Activated naive CD4-positive, alpha-beta T cell treated with anti-CD3 and anti-CD28 coated beads, Interleukin-2, amount 50 U/mL, for 72 hours (primary cell): ENCODE results near the gene BIK. TPM values are rescaled to one million over a fixed set of nuclear protein-coding genes. Genes with fewer than 3 reads are reported as not detected.
A peak's percentile ranks its signal among the peaks of the same experiment; 100 is the strongest.

Experiments
- ATAC-seq, 2 donors: fragments of 150-1000 bp; cut with Tn5 transposase; 2 replicates each; pipeline ENCODE4 v1.10.0; 2021; ENCODE audit warnings: mild to moderate bottlenecking in 2 of 2, moderate library complexity in 2 of 2
- DNase-seq, 2 donors: peaks; one replicate each; pipeline ENCODE4 v3.0.0; 2021 to 2022; ENCODE audit warnings: low spot score in 2 of 2
- H3K27ac Mint-ChIP-seq, 2 donors: one replicate each; pipeline ENCODE4 v1.8.0; 2022; ENCODE audit warnings: mild to moderate bottlenecking in 2 of 2, mixed read lengths in 2 of 2
- H3K36me3 Mint-ChIP-seq, 2 donors: one replicate each; pipeline ENCODE4 v1.8.0; 2022; ENCODE audit warnings: mixed read lengths in 2 of 2
- H3K9me3 Mint-ChIP-seq, 2 donors: one replicate each; pipeline ENCODE4 v1.8.0; 2022; ENCODE audit warnings: mixed read lengths in 2 of 2
- total RNA-seq, 2 donors: library from RNA; stranded (reverse); gene quantifications; one replicate each; pipeline ENCODE4 v1.2.3, GENCODE V29; 2022

Gene BIK
- total RNA-seq, 2 donors from 2014 or later: 0.98 to 1.4 TPM

DNA sequence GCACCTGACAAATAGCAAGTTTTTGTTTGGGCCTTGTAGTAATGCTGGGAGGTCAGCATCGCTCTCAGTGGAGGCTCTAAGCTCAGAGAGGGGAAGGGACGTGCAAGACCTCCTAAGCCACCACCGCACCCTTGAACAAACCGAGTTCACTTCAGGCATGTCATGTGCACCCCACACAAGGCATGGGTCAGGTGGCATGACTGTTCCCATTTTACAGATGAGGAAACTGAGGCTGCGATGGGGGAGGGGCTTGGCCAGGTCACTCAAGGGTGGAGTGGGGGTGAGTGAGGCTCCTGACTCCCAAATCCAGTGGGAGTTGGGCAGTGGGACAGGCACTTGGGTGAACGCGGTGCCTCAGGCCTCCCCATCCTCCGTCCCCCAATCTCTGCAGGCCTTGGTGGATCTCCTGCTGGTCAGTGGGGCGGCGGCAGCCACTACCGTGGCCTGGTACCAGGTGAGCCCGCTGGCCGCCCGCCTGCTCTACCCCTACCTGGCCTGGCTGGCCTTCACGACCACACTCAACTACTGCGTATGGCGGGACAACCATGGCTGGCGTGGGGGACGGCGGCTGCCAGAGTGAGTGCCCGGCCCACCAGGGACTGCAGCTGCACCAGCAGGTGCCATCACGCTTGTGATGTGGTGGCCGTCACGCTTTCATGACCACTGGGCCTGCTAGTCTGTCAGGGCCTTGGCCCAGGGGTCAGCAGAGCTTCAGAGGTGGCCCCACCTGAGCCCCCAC is 52.0 kb downstream of the BIK start:
- Mint-ChIP-seq H3K9me3 (no peaks in the 10 kb centered on the region), H3K27ac (no peak overlapping the region), H3K36me3 (no peaks in the 10 kb centered on the region)
- DNase-seq: no peak
- ATAC-seq: no peak

DNA sequence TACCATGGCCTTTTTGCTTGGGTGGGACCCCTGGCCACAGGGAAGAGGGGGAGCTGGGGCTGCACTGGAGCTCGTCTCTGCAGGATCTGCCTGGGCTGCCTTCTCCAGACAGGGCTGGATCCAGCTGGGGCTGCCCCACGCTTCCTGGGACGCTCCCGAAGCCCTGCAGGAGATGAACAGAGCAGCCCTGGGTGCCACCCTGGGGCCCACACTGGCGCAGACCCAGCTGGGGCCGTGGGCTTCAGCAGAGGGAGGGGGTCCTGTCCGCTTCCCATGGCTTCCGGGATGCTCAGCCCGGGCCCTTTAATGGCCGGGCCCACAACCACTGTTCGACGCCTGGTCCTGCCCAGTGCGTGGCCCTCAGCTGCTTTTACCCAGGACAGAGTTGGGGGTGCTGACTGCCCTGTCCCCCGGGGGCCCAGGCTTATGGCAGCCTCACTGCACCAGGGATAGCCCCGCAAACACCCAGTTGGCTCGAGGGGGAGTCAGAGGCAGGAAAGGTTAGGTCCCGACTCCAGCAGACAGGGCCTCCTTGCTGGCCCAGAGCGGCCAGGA is 52.8 kb downstream of the BIK start:
- no peak for ATAC-seq
- Mint-ChIP-seq H3K36me3 (no peaks in the 10 kb centered on the region), H3K9me3 (no peaks in the 10 kb centered on the region), H3K27ac (no peak overlapping the region)
- no peak for DNase-seq

DNA sequence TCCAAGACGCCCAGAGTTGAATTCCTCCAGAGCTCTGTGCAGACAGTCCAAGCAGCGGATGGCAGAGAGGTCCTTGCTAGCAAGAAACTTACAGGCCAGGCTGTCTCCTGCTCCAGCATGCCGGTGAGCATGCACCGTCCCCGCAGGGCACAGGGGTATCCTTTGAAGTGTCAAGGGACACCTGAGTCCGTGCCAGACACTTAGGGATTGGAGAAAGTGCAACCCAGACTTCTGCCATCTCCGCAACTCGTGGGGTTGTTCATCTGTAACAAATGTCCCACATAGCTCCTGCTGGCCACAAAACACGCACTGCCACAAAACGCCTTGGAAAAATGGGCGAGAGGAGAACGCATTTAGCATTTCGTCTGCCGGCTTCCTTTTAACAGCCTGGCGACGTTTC is 54.1 kb downstream of the BIK start:
- Mint-ChIP-seq H3K36me3 (no peaks in the 10 kb centered on the region), H3K27ac (peak overlapping the region in 1 of 2 donors; percentile 22), H3K9me3 (no peaks in the 10 kb centered on the region)
- DNase-seq (no peak), ATAC-seq (no peak)

DNA sequence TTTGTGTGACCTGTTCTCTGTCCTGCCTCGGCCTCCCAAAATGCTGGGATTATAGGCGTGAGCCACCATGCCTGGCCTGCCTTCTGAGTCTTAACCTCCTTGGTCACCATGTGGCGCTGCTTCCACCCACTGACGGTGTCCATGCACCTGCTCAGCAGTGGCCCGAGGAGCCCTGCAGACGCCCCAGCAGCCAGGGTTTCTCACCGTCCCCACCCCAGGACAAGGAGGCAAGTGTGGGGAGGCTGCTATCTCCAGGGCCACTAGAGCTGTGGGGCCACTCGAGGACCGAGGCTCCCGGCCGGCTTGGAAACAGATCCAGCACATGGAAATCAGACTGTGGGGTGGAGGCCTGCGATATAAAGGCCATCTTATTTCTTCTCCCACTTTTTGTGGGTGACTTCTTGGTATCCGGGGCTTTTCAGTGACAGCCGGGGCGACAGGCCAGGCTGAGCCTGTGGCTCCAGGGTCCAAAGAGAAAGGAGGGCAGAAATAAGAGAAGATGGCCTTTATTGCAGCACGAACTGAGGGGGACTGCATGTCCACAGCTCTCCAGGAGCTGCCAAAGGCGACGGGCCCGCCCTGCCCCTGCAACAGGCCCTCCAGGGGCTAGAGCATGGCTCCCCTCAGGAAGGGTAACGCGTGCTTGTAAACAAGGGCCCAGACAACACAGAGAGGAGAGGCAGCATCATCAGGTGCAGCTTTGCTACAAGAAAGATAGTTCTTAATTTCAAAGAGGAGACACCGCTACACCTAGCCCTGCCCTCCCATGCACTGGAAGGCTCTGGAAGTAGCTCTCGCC is 55.8 kb downstream of the BIK start:
- no peaks in the 10 kb centered on the region for H3K36me3 Mint-ChIP-seq
- no peaks in the 10 kb centered on the region for H3K9me3 Mint-ChIP-seq
- H3K27ac Mint-ChIP-seq: peak overlapping the region; percentile 47 to 53

DNA sequence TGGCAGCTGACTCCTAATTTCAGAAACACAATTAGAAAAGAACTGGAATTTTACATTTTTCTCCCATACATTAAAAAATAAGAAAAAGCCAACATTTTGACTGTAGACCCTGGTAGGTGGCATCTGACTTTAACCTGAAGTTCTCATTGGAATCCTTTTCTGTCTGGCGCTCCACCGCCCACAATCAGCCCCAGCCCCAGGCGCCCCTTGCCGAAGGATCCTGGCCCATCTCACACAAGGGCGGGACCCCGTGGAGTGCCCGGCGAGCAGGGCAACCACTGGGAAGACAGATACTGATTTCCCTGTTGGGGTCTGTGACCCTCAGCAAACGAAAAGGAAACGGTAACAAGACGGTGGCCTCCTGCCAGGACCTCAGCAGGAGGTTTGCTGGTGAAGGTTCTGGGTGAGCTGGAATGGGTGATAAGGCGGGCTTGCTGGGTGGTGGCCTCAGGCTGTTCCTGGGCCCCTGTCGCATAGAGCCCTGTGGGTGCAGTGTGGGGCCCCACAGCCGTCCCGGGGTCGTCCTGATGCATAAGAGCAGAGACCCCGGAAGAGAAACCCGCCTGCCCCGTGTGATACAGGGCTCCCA is 56.5 kb downstream of the BIK start:
- DNase-seq (no peak), ATAC-seq (no peak)
- no peaks in the 10 kb centered on the region for H3K9me3 Mint-ChIP-seq
- H3K27ac Mint-ChIP-seq: no peak overlapping the region
- H3K36me3 Mint-ChIP-seq: no peaks in the 10 kb centered on the region

More for the DNA sequence above, 55.8 kb downstream of the BIK start:
- ATAC-seq: no peak
- no peak for DNase-seq

DNA sequence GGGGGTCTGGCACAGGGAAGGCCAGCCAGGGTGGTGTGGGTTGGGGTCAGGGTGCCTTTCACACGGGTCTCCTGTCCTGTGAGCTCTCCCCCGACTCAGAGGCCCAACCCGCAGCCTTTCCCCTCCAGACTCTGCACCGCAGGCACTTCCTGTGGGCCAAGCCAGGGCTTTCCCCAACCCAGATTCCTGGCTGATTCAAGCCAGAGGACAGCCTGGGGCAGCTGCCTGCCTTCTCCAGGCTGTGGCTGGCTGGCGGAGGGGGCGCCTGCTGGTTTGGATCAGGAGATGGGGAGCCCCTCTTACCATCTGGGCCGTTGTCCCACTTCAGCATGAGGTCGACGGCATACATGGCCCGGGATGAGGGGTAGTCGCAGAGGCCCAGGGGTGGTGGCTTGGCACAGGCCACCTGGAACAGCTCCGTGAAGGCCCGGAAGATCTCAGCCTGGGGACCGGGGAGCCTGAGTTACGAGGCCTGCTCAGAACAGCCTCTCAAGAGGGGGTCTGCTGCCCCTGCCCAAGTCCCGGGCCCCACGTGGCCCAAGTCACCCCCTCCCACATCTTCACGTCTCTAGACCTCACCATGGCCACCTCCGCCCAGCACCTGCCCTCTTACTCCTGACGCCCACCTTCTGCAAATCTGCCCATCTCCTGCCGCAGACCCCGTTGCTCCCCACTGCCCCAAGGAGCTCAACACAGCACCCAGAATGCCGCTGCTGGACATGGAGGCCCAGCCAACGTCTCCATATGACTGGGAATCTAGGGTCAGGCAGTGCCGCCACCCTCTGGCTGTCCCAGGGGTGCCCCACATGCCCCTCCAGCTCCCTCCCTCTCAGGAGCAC is 58.1 kb downstream of the BIK start:
- DNase-seq (no peak), ATAC-seq (peak in 1 of 2 donors; percentile 21)
- H3K36me3 Mint-ChIP-seq: peaks cover 0 to 5% of the 10 kb centered on the region in 2 donors
- H3K27ac Mint-ChIP-seq: peak overlapping the region; percentile 25 to 39
- H3K9me3 Mint-ChIP-seq: no peaks in the 10 kb centered on the region

DNA sequence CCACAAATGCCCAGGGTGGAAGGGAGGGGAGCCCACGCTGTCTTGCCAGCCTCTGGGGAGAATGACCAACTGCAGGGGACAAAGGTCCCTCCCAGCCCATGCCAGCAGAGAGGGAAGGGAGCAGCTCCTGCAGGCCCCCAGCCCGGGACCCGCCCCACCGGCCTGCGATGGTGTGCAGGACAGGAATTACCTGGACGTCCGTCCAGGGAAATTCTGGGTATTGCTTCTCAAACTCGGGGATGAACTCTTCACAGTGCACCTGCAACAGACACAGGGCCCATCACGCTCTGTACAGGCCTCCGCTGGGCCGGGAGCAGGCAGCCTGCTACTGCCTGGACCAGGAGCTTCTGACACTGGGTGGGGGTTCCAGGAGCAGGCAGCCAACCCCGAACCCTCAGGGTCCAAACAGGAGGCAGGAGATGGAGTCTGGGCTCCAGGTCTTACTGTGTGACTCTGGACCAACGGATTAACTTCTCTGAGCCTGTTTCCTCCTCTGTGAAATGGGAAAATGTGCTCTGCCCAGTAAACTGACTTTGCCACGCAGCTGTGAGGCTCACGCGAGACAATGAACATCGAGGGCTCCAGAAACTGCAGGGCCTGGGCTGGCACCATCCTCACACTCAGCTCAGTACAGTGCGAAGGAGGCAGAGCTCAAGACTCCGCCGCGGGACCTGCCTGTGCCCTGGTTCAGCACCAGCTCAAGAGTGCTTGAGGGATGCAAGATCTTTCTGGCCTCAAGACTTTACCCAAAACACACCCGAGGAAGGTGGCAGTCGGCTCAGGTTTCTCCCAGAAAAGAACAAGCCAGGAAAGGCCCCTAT is 59.0 kb downstream of the BIK start:
- no peak for ATAC-seq
- Mint-ChIP-seq H3K36me3 (peaks cover 0 to 5% of the 10 kb centered on the region in 2 donors), H3K27ac (no peak overlapping the region)

DNA sequence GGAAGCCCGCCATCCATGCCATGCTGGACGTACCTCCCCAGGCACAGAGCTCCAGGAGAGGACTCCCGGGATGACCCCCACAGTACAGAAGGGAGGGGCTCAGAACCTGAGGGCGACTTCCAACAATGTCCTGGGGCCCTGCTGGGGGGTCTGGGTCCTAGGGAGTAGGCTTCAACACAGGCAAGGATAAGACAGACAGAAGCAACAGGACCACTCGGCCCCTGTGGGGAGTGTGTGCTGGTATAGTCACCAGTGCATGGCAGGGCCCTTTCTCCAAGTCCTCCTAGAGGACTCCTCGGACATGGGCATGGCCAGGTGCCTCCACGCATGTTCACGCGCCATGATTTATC is 59.6 kb downstream of the BIK start:
- DNase-seq (no peak), ATAC-seq (no peak)
- Mint-ChIP-seq H3K27ac (peak overlapping the region in 1 of 2 donors; percentile 37), H3K9me3 (no peaks in the 10 kb centered on the region), H3K36me3 (peaks cover 0 to 5% of the 10 kb centered on the region in 2 donors)

More for the DNA sequence above, 59.0 kb downstream of the BIK start:
- no peak for DNase-seq
- no peaks in the 10 kb centered on the region for H3K9me3 Mint-ChIP-seq

DNA sequence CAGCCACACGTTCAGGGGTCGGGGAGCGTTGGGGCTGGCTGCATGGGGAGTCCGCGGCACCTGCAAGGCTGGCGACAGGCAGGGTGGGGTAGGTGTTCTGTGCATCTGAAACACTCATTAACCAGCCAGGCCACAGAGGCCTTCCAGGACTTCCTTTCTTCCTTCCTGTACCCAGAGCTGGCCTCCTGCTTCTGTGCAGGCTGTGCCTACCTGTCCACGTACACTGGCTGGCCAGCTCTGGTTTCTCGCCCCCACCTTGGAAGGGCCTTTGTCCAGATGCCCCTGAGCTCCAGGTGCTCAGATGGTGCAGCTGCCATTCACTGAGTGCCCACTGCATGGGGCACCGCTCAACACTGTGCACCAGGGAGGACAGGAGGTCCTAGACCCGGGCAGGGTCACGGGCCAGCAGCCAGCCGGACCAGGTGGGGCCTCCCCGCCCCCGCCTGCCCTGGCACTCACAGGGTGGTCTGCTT is 60.5 kb downstream of the BIK start:
- Mint-ChIP-seq H3K9me3 (no peaks in the 10 kb centered on the region), H3K36me3 (peaks cover 0 to 5% of the 10 kb centered on the region in 2 donors), H3K27ac (no peak overlapping the region)
- ATAC-seq (no peak), DNase-seq (no peak)

DNA sequence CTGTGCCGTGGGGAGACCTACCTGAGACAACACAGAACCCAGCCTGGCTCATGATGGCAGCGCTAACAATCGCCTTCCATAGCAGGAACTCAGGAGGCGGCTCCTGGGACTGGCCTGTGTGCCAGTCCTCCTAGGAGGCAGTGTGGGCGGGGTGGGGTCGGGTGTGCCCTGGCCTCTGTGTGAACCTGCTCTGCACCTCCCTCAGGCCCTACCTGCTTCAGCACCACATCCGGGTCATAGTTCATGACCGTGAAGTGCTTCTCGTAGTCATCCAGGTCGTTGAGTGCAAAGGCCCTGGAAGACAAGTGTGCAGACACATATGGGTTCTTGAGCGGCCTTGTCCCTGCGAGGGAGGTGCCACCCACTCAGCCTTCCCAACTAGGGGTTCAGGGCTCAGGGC is 61.1 kb downstream of the BIK start:
- DNase-seq (no peak), ATAC-seq (no peak)
- Mint-ChIP-seq H3K36me3 (peaks cover 0 to 5% of the 10 kb centered on the region in 2 donors), H3K27ac (no peak overlapping the region), H3K9me3 (no peaks in the 10 kb centered on the region)

DNA sequence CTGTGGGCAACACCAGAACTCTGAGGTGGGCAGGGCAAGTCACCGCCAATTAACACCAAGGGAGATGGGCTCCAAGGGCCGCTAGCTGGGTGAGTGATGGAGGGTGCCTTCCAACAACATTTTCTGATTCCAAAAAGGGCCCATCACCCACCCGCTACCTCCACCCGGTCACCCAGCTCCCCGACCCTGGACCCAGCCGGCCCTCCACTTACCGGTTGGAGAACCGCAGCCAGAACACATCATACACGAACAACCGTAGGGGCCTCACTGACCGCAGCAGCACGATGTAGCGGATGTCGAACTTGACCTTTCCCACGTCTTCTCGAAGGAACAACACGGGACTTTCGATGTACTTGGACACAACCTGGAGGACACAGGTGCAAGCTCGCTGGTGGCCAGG is 61.6 kb downstream of the BIK start:
- no peak overlapping the region for H3K27ac Mint-ChIP-seq
- DNase-seq: no peak
- H3K36me3 Mint-ChIP-seq: peaks cover 0 to 5% of the 10 kb centered on the region in 2 donors
- H3K9me3 Mint-ChIP-seq: no peaks in the 10 kb centered on the region
- no peak for ATAC-seq

DNA sequence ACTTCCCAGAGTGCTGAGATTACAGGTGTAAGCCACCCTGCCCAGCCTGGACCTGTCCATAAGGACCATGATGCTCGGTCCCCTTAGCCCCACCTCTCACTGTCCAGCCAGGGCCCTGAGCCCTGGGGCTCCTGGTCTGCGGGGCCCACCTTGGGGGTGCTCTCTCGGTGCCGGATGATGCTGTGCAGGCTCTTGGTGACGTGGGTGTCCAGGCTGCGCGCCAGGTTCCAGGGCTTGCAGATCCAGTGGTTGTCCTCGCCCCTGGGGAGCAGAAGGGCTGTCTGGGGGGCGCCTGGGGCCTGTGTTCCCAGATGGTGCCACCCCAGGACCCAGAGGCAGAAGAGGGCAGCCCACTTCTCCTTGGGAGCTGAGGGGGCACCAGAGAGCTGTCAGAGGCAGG is 63.0 kb downstream of the BIK start:
- ATAC-seq (no peak), DNase-seq (no peak)
- Mint-ChIP-seq H3K9me3 (no peaks in the 10 kb centered on the region), H3K36me3 (peaks cover 2 to 10% of the 10 kb centered on the region in 2 donors), H3K27ac (no peak overlapping the region)

DNA sequence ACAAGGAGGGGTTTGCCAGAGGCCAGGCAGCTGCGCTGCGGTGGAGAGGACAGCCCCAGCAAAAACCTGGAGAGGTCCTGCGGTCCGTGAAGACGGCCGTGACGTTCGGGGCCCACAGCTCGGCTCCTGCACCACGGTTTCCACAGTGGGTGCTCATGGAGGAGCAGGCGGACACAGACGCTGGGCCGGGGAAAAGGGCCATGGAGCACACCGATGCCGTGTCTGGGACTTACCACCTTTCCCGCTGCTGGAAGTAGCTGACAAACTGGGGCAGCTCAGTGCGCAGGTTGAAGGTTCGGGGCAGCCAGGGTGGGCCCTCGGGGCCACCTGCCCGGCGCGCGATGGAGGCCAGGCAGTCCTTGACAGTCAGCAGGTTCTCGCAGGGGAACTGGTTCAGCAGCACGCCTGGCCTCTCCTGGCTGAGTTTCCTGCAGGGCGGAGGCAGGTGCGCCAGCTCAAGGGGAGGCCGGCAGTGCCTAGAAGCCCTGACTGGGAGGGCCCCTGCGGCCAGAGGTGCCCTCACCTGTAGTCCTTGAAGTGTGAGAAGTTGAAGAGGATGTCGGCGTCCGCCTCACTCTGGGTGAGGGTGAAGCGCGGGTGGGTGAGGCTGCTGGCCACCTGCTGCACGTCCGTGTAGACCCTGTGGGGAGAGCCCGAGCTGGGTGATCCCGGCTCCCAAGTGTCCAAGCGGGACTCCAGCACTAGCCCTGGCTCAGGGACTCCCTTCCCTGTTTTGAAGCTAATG is 63.6 kb downstream of the BIK start:
- Mint-ChIP-seq H3K9me3 (no peaks in the 10 kb centered on the region), H3K27ac (no peak overlapping the region), H3K36me3 (peaks cover 8 to 16% of the 10 kb centered on the region in 2 donors)
- no peak for DNase-seq
- no peak for ATAC-seq

DNA sequence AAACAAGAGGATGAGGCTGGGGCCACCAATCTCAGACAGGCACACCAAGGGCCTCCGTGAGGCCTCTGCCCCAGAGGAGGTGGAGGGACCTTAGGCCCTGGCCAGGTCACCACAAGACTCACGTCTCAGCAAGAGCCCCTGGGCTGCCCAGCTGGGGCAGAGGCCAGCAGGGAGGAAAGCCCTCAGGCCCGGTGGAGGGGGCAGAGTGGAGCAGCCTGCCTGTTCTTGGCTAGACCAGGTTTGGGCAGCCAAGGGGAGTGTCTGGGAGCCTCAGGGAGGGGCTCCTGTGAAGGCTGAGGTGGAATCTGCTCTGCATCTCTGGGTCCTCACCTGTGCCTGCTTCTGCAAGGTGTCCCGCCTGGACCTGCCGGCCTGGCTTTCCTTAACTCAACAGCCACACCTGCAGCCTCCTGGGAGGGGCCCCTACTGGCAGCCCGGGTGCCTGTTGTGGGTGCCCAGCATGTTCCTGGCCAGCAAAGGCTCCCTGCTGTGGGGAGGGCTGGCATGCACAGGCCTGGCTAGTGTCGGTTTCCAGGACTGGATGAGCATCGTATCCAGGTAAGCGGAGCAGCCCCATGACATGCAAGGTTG is 64.5 kb downstream of the BIK start:
- H3K36me3 Mint-ChIP-seq: peaks cover 12 to 25% of the 10 kb centered on the region in 2 donors

DNA sequence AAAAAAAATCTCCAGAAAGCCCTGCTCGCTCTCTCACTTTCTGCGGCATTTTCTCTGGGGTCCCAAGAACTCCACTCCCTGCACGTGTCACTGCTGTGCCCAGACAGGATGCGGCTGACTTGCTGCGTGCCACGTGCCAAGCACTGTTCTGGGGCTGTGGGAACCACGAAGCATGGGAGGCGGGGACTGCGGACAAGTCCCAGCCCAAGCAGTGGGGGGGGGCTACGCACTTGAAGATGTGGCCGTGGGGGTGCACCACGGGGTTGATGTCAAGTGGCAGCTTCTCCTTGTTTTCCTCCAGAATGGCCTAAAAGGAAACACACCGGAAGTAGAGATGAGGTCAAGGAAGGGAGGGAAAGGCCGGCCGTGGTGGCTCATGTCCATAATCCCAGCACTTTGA is 65.5 kb downstream of the BIK start:
- no peak for ATAC-seq
- DNase-seq: no peak
- Mint-ChIP-seq H3K27ac (no peak overlapping the region), H3K36me3 (peaks cover 12 to 26% of the 10 kb centered on the region in 2 donors), H3K9me3 (no peaks in the 10 kb centered on the region)

More for the DNA sequence above, 64.5 kb downstream of the BIK start:
- DNase-seq (no peak), ATAC-seq (no peak)
- H3K9me3 Mint-ChIP-seq: no peaks in the 10 kb centered on the region
- no peak overlapping the region for H3K27ac Mint-ChIP-seq
